A673 (cell line): Measurements from ENCODE around the gene ACOXL. TPM values are rescaled to one million over a fixed set of nuclear protein-coding genes. Genes with fewer than 3 reads are reported as not detected.

Source experiments
- BruUV-seq: library from RNA; stranded (reverse); fragments of 400-500 nt; replicated peaks from 2 replicates; lab custom pipeline; 2021; lab: Mats Ljungman, UMichigan
- CTCF ChIA-PET: fragments of 300-600 bp; sonication (Branson Sonifier 250); formaldehyde crosslinking; loops from one replicate; lab custom pipeline; 2022; ENCODE audit warnings: antibody characterized with exemption; lab: Charles Lee
- POLR2A ChIA-PET: fragments of 300-600 bp; sonication (Branson Sonifier 250); formaldehyde crosslinking; loops from one replicate; lab custom pipeline; 2022; ENCODE audit warnings: antibody characterized with exemption; ENCODE audit not compliant: low non-redundant PET; lab: Charles Lee
- DNase-seq: peaks from one replicate; pipeline ENCODE4 v3.0.0-alpha.2; 2015; ENCODE audit warnings: low spot score
- H3K27ac ChIP-seq: fragments of 200-600 bp; sonication (generic); 2 replicates; pipeline ENCODE4 v1.5.1; 2016; ENCODE audit warnings: mixed run types, low read depth, mild to moderate bottlenecking, mixed read lengths, antibody characterized with exemption, low read length; ENCODE audit not compliant: poor library complexity, severe bottlenecking
- H3K27me3 ChIP-seq: fragments of 200-600 bp; sonication (generic); replicated peaks from 2 replicates; pipeline ENCODE4 v1.6.1; 2017; ENCODE audit warnings: mixed run types, low read depth, mild to moderate bottlenecking, mixed read lengths, antibody characterized with exemption, low read length; ENCODE audit not compliant: insufficient read depth, poor library complexity
- H3K36me3 ChIP-seq: fragments of 200-600 bp; sonication (generic); 2 replicates; pipeline ENCODE4 v1.6.1; 2016; ENCODE audit warnings: mixed run types, mild to moderate bottlenecking, mixed read lengths, antibody characterized with exemption, low read length; ENCODE audit not compliant: insufficient read depth, poor library complexity, severe bottlenecking
- H3K4me1 ChIP-seq: fragments of 200-600 bp; sonication (generic); 2 replicates; pipeline ENCODE4 v1.6.1; 2017; ENCODE audit warnings: mixed run types, mild to moderate bottlenecking, mixed read lengths, antibody characterized with exemption, low read length; ENCODE audit not compliant: insufficient read depth, poor library complexity, severe bottlenecking
- H3K4me3 ChIP-seq: fragments of 200-600 bp; sonication (generic); 2 replicates; pipeline ENCODE4 v1.5.1; 2016; ENCODE audit warnings: low read depth, mixed run types, mild to moderate bottlenecking, mixed read lengths, low read length; ENCODE audit not compliant: poor library complexity, severe bottlenecking
- H3K9me3 ChIP-seq: fragments of 200-600 bp; sonication (generic); 2 replicates; pipeline ENCODE4 v1.6.1; 2016; ENCODE audit warnings: mixed run types, low read depth, mild to moderate bottlenecking, mixed read lengths, antibody characterized with exemption, low read length; ENCODE audit not compliant: poor library complexity, severe bottlenecking
- CTCF ChIP-seq: fragments of 300-800, 200-600 bp; sonication (generic); conservative IDR thresholded peaks from 2 replicates; pipeline ENCODE4 v1.5.1; 2017; ENCODE audit warnings: low read depth, mild to moderate bottlenecking, antibody characterized with exemption, low read length, moderate library complexity, mixed read lengths
- EZH2 ChIP-seq: fragments of 200-600 bp; sonication (generic); IDR thresholded peaks from 2 replicates; pipeline ENCODE4 v1.6.1; 2017; ENCODE audit warnings: borderline replicate concordance, low read depth, mild to moderate bottlenecking, mixed read lengths, antibody characterized with exemption, low read length; ENCODE audit not compliant: poor library complexity, severe bottlenecking
- intact Hi-C: fragments of 100-400 bp; cut with micrococcal nuclease; formaldehyde crosslinking; loops from one replicate; pipeline ENCODE4 v1.10.0; 2022; ENCODE audit not compliant: unreplicated experiment
- total RNA-seq: library from RNA; stranded (reverse); gene quantifications from 2 replicates; pipeline ENCODE4 v1.2.3, GENCODE V29; 2021

The ACOXL gene
- total RNA-seq, 1 experiment from 2014 or later = not detected

- no peak for DNase-seq
- POLR2A ChIA-PET = no interaction called here
- Histone ChIP-seq H3K27ac (no peak overlapping the region), H3K36me3 (peaks cover 17% of the 10 kb centered on the region), H3K4me3 (no peak overlapping the region), H3K9me3 (no peaks in the 10 kb centered on the region), H3K4me1 (no peaks in the 10 kb centered on the region), H3K27me3 (no peaks in the 10 kb centered on the region)
- TF ChIP-seq CTCF = no peak
- TF ChIP-seq EZH2 = no peak
- CTCF ChIA-PET = no interaction called here
- no TSS peak for BruUV-seq
- intact Hi-C loops = no loop called here
Observed at GRCh38 chr2:111123751-111124150, 391.4 kb downstream of the ACOXL start.

GRCh38 chr2:111126581-111126980 is 394.2 kb downstream of the ACOXL start:
- ChIA-PET CTCF (no interaction called here), POLR2A (no interaction called here)
- Histone ChIP-seq H3K36me3 (peaks cover 17% of the 10 kb centered on the region), H3K4me1 (no peaks in the 10 kb centered on the region), H3K4me3 (no peak overlapping the region), H3K9me3 (no peaks in the 10 kb centered on the region), H3K27me3 (no peaks in the 10 kb centered on the region), H3K27ac (no peak overlapping the region)
- no TSS peak for BruUV-seq
- intact Hi-C loops = no loop called here
- no peak for TF ChIP-seq EZH2
- no peak for TF ChIP-seq CTCF
- no peak for DNase-seq

GRCh38 chr2:111127351-111127750 is 395.0 kb downstream of the ACOXL start:
- ChIA-PET POLR2A (no interaction called here), CTCF (no interaction called here)
- H3K27ac ChIP-seq = no peak overlapping the region
- H3K36me3 ChIP-seq = peaks cover 17% of the 10 kb centered on the region
- H3K4me1 ChIP-seq = no peaks in the 10 kb centered on the region
- intact Hi-C loops = no loop called here
- BruUV-seq = no TSS peak
- TF ChIP-seq CTCF (no peak), EZH2 (no peak)
- H3K4me3 ChIP-seq = no peak overlapping the region
- H3K27me3 ChIP-seq = no peaks in the 10 kb centered on the region
- no peak for DNase-seq
- no peaks in the 10 kb centered on the region for H3K9me3 ChIP-seq
